Activated CD4-positive, alpha-beta T cell treated with anti-CD3 and anti-CD28 coated beads, Interleukin-10, Interleukin-2, amounts not matched to agents 100 ng/mL and 50 ng/mL, durations not matched to agents 16 hours and 8 hours (primary cell): Measurements from ENCODE around the gene ST8SIA2.

Source experiments
- DNase-seq: peaks from one replicate; pipeline ENCODE4 v3.0.0-alpha.2; 2020

The ST8SIA2 gene

GRCh38 chr15:92499731-92500530 is 106.2 kb downstream of the ST8SIA2 start:
- DNase-seq, result no peak

GRCh38 chr15:92502336-92502735 is 108.7 kb downstream of the ST8SIA2 start:
- no peak for DNase-seq

GRCh38 chr15:92502930-92503857 is 109.5 kb downstream of the ST8SIA2 start:
- DNase-seq, result no peak

- no peak for DNase-seq
Observed at GRCh38 chr15:92503889-92504288, 110.2 kb downstream of the ST8SIA2 start.

- DNase-seq, result no peak
Observed at GRCh38 chr15:92505611-92506010, 111.9 kb downstream of the ST8SIA2 start.

- no peak for DNase-seq
Observed at GRCh38 chr15:92506506-92506905, 112.8 kb downstream of the ST8SIA2 start.

- no peak for DNase-seq
Observed at GRCh38 chr15:92510163-92510882, 116.6 kb downstream of the ST8SIA2 start.
